ENCODE measurements around the gene PXMP4. TPM values are rescaled to one million over a fixed set of nuclear protein-coding genes. Genes with fewer than 3 reads are reported as not detected.
"Not testable (repeated sequence)": the region's sequence is repeated elsewhere in the genome, so short reads cannot be mapped to it uniquely, and the experiment has no call there.

Gene PXMP4, protein sequence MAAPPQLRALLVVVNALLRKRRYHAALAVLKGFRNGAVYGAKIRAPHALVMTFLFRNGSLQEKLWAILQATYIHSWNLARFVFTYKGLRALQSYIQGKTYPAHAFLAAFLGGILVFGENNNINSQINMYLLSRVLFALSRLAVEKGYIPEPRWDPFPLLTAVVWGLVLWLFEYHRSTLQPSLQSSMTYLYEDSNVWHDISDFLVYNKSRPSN
- total RNA-seq, result 7.4 TPM in 2 replicates

DNA sequence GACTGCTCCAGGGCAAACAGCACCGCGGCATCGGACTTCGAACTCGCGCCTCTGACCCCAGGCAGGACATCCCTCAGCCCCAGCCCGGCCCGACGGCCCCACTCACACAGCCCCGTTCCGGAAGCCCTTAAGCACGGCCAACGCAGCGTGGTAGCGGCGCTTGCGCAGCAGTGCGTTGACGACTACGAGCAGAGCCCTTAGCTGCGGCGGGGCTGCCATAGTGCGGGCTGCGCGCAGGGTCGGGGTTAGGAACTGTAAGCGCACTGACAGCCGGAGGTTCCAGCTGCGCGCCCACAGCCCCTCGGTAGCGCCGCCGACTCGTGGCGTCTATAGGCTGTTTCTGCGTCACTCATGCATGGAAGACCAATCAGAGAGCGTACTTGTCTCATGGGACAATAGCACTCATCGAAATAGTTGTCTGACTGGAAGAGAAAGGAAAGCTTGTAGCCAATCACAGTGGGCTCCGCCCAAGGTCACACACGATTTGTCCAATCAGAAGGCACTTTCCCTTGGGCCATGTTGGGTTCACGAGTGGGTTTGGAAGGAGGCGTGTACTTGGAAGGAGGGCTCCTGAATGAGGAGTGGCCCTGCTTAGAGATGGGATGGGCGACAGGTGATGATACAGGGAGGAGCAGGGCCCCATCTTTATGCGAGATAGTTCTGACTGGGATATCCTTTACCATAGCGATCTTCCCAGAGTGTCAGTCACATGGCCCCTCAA lies at the start of gene PXMP4:
TSS of gene PXMP4 (minus strand) at position 322 of the 721 bp plus-strand sequence. CDS start at position 219, 103 bp downstream.
- H3K9me3 Mint-ChIP-seq, result peaks cover 3% of the 10 kb centered on the region
- peaks cover 14% of the 10 kb centered on the region for H3K4me1 Mint-ChIP-seq (ENCODE audit: low read depth)
- no peaks in the 10 kb centered on the region for H3K27me3 Mint-ChIP-seq (ENCODE audit: low read depth)

DNA sequence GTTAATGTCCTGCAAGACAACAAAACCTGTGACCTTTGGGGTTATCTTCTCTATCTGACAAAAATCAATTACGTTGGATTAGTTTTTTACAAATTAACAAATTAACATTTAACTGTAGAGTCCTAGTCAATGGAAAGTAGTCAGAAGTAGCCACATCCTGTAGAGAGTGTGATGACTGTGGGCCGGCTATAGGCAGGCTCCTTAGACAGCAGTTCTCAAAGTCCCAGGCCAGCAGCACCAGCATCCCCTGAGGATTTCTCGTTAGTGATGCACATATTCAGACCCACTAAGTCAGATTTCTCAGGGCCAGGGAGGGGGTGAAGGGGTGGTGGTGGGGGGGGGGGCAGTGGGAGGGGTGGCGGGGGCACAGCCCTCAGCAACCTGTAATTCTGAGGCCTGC lies 48.9 kb upstream of the PXMP4 start:
- no peaks in the 10 kb centered on the region for H3K27me3 Mint-ChIP-seq (ENCODE audit: low read depth)
- H3K4me3 Mint-ChIP-seq (ENCODE audit: low read depth), result no peak overlapping the region
- H3K36me3 Mint-ChIP-seq (ENCODE audit: low read depth), result peaks cover 23% of the 10 kb centered on the region
- H3K4me1 Mint-ChIP-seq (ENCODE audit: low read depth), result peaks cover 15% of the 10 kb centered on the region
- no peak overlapping the region for H3K27ac Mint-ChIP-seq
- intact Hi-C loops (cut with micrococcal nuclease), result no loop called here
- H3K9me3 Mint-ChIP-seq, result no peaks in the 10 kb centered on the region
- no peak for DNase-seq (ENCODE audit: low spot score)

More for the DNA sequence above, at the start of gene PXMP4:
- peaks cover 4% of the 10 kb centered on the region for H3K36me3 Mint-ChIP-seq (ENCODE audit: low read depth)
- H3K4me3 Mint-ChIP-seq (ENCODE audit: low read depth), result peak within 1 kb of the TSS; percentile 82
- DNase-seq (ENCODE audit: low spot score), result peak; percentile 91
- peak within 1 kb of the TSS; percentile 92 for H3K27ac Mint-ChIP-seq
- intact Hi-C loops (cut with micrococcal nuclease), result loop anchor here (1.0 kb wide), 2 partner anchors 12 to 30 kb away; no protein-coding TSS in a partner anchor

DNA sequence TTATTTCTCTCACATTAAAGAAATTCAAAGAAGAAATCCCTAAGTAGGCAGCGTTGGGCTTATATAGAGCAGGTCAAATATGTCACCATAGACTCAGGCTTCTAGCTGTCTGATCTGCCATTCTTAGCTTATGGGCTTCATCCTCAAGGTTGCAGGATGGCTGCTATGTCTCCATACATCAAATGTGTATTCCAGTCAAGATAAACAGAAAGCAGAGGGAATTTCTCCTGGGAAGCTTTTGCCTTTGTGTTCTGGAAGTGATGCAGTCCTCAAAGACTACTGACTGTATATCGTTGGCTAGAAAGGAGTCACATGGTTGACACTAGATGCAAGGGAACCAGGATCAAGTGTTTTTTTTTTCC lies 47.6 kb upstream of the PXMP4 start:
- DNase-seq (ENCODE audit: low spot score), result no peak
- no peaks in the 10 kb centered on the region for H3K9me3 Mint-ChIP-seq

DNA sequence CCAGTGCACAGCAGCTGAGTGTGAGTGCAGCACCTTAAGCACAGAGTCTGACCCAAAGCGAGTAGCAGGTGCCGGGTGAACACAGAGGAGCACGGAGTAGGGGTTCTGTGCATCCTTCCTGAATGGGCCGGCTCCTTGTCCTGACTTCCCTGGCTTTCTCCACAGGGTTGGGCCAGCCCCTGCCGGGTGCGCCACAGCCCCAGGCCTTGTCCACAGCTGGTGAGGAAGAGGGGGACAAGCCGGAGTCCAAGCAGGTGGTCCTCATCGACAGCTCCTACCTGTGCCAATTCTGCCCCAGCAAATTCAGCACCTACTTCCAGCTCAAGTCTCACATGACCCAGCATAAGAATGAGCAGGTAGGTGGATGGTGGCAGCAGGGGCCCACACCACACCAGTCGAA lies 46.6 kb upstream of the PXMP4 start:
- H3K9me3 Mint-ChIP-seq, result no peaks in the 10 kb centered on the region
- intact Hi-C loops (cut with micrococcal nuclease), result no loop called here
- DNase-seq (ENCODE audit: low spot score), result no peak
- no peaks in the 10 kb centered on the region for H3K27me3 Mint-ChIP-seq (ENCODE audit: low read depth)
- H3K4me1 Mint-ChIP-seq (ENCODE audit: low read depth), result peaks cover 6% of the 10 kb centered on the region
- H3K4me3 Mint-ChIP-seq (ENCODE audit: low read depth), result no peak overlapping the region
- no peak overlapping the region for H3K27ac Mint-ChIP-seq
- H3K36me3 Mint-ChIP-seq (ENCODE audit: low read depth), result peaks cover 16% of the 10 kb centered on the region

More for the DNA sequence above, 47.6 kb upstream of the PXMP4 start:
- Mint-ChIP-seq H3K27me3 (ENCODE audit: low read depth) (no peaks in the 10 kb centered on the region), H3K27ac (no peak overlapping the region), H3K4me3 (ENCODE audit: low read depth) (no peak overlapping the region), H3K4me1 (ENCODE audit: low read depth) (peaks cover 11% of the 10 kb centered on the region), H3K36me3 (ENCODE audit: low read depth) (peaks cover 21% of the 10 kb centered on the region)
- intact Hi-C loops (cut with micrococcal nuclease), result no loop called here

DNA sequence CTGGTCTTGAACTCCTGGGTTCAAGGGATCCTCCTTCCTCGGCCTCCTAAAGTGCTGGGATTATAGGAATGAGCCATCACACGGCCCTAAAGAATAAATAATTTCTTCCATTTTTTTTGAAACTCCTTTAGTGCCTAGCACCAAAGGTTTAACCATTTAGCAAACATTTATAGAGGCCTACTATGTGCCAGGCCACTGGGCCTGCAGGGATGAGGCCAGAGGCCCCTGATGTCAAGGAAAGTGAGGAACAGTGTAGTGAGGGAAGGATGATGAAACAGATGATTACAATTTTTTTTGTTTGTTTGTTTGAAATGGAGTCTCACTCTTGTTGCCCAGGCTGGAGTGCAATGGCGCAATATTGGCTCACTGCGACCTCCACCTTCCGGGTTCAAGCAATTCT lies 45.5 kb upstream of the PXMP4 start:
- Mint-ChIP-seq H3K9me3 (no peaks in the 10 kb centered on the region), H3K27ac (no peak overlapping the region), H3K36me3 (ENCODE audit: low read depth) (peaks cover 16% of the 10 kb centered on the region), H3K27me3 (ENCODE audit: low read depth) (no peaks in the 10 kb centered on the region), H3K4me3 (ENCODE audit: low read depth) (no peak overlapping the region), H3K4me1 (ENCODE audit: low read depth) (peaks cover 6% of the 10 kb centered on the region)
- no peak for DNase-seq (ENCODE audit: low spot score)
- intact Hi-C loops (cut with micrococcal nuclease), result no loop called here

DNA sequence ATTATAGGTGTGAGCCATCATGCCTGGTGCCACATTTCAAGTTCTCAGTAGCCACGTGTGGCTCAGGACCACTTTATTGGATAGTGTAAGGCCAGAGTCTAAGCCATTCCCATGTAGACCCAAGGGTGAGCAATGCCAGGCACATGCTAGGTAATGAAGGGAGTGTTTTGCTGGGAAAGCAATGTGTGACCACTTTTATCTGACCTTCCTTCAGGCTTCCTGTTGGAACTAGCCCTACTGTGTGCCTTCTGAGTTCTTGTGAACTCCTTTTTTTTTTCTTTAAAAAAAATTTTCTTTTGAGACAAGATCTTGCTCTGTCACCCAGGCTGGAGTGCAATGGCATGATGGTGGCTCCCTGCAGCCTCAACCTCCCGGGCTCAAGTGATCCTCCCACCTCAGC lies 45.0 kb upstream of the PXMP4 start:
- H3K4me1 Mint-ChIP-seq (ENCODE audit: low read depth), result peaks cover 6% of the 10 kb centered on the region
- intact Hi-C loops (cut with micrococcal nuclease), result no loop called here
- no peaks in the 10 kb centered on the region for H3K9me3 Mint-ChIP-seq
- no peak overlapping the region for H3K4me3 Mint-ChIP-seq (ENCODE audit: low read depth)
- H3K27me3 Mint-ChIP-seq (ENCODE audit: low read depth), result no peaks in the 10 kb centered on the region
- H3K27ac Mint-ChIP-seq, result no peak overlapping the region
- DNase-seq (ENCODE audit: low spot score), result no peak
- H3K36me3 Mint-ChIP-seq (ENCODE audit: low read depth), result peaks cover 16% of the 10 kb centered on the region

DNA sequence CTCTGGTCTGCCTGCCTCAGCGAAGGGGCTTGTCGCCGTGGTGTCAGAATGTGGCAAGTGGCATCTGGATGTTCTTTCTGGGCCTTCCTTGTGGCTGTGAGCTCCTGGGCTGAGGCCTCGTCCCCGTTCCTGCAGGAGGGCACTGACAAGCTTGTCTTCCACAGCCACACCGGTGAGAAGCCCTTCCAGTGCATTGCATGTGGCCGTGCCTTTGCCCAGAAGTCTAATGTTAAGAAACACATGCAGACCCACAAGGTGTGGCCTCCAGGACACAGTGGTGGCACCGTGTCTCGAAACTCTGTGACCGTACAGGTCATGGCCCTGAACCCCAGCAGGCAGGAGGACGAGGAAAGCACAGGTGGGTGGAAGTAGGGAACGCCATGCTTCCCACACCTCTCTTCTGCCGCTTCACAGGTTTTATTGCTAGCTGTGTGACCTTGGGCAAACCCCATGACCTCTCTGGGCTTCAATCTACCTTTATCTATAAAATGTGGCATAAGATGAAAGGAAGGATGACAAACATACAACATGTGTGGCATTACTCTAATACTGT lies 41.7 kb upstream of the PXMP4 start:
- intact Hi-C loops (cut with micrococcal nuclease), result no loop called here
- Mint-ChIP-seq H3K4me3 (ENCODE audit: low read depth) (no peak overlapping the region), H3K9me3 (peaks cover 5% of the 10 kb centered on the region), H3K36me3 (ENCODE audit: low read depth) (peaks cover 19% of the 10 kb centered on the region), H3K4me1 (ENCODE audit: low read depth) (no peaks in the 10 kb centered on the region), H3K27ac (no peak overlapping the region), H3K27me3 (ENCODE audit: low read depth) (no peaks in the 10 kb centered on the region)
- DNase-seq (ENCODE audit: low spot score), result no peak

DNA sequence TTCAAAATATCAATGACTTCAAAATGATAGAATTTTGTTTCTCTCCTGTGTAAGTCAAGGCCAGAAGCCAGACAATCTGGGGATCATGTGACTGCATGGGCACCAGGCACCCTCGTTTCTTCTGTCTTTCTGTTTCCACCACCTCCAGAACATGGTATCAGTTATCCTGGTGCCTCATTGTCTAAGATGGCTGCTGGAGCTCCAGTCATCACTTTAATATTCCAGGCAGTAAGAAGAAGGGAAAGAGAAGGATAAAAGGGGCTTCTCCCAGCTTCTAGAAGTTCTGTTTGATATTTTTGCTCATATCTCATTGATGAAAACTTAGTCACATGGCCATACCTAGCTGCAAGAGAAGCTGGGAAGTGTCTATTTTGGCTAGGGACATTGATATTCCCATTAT lies 37.3 kb upstream of the PXMP4 start:
- H3K4me1 Mint-ChIP-seq (ENCODE audit: low read depth), result no peaks in the 10 kb centered on the region
- no peak overlapping the region for H3K4me3 Mint-ChIP-seq (ENCODE audit: low read depth)
- intact Hi-C loops (cut with micrococcal nuclease), result no loop called here
- DNase-seq (ENCODE audit: low spot score), result no peak
- H3K9me3 Mint-ChIP-seq, result peaks cover 5% of the 10 kb centered on the region
- no peaks in the 10 kb centered on the region for H3K27me3 Mint-ChIP-seq (ENCODE audit: low read depth)
- no peak overlapping the region for H3K27ac Mint-ChIP-seq
- H3K36me3 Mint-ChIP-seq (ENCODE audit: low read depth), result peaks cover 27% of the 10 kb centered on the region

DNA sequence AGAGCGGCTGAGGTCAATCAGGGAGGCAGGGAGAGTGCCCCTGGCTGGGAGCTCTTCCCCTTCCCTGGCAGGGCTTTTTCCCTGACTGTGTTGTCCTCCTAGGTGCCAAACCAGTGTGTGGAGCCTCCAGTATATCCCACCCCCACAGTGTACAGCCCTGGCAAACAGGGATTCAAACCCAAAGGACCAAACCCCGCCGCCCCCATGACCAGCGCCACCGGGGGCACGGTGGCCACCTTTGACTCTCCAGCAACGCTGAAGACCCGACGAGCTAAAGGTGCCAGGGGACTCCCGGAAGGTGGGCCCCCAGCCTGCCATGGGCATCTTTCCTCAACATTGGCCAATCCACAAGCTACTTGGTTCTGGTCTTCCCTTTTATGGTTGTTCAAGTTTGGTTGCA lies 36.9 kb upstream of the PXMP4 start:
- DNase-seq (ENCODE audit: low spot score), result no peak
- intact Hi-C loops (cut with micrococcal nuclease), result no loop called here
- Mint-ChIP-seq H3K4me1 (ENCODE audit: low read depth) (no peaks in the 10 kb centered on the region), H3K4me3 (ENCODE audit: low read depth) (no peak overlapping the region), H3K27ac (no peak overlapping the region), H3K9me3 (peaks cover 5% of the 10 kb centered on the region), H3K36me3 (ENCODE audit: low read depth) (peaks cover 25% of the 10 kb centered on the region), H3K27me3 (ENCODE audit: low read depth) (no peaks in the 10 kb centered on the region)

DNA sequence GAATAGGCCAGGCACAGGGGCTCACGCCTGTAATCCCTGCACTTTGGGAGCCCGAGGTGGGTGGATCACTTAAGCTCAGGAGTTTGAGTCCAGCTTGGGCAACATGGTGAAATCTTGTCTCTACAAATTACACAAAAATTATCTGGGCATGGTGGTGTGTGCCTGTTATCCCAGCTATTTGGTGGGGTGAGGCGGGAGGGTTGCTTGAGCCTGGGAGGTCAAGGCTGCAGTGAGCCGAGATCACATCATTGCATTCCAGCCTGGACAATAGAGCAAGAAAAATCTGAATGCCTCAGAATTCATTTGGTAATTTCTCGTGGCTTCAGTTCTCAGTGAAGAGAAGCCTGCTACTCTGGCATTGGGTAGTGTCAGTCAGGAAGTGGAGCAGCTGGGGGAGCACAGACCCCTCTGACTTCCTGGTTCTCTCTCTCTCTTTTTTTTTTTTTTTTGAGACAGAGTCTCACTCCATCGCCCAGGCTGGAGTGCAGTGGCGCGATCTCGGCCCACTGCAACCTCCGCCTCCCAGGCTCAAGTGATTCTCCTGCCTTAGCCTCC lies 35.9 kb upstream of the PXMP4 start:
- H3K27ac Mint-ChIP-seq; DNase-seq (ENCODE audit: low spot score); H3K9me3 Mint-ChIP-seq; H3K4me3 Mint-ChIP-seq (ENCODE audit: low read depth); H3K4me1 Mint-ChIP-seq (ENCODE audit: low read depth); H3K27me3 Mint-ChIP-seq (ENCODE audit: low read depth); intact Hi-C loops (cut with micrococcal nuclease): not testable (repeated sequence)
- H3K36me3 Mint-ChIP-seq (ENCODE audit: low read depth), result peaks cover 26% of the 10 kb centered on the region

DNA sequence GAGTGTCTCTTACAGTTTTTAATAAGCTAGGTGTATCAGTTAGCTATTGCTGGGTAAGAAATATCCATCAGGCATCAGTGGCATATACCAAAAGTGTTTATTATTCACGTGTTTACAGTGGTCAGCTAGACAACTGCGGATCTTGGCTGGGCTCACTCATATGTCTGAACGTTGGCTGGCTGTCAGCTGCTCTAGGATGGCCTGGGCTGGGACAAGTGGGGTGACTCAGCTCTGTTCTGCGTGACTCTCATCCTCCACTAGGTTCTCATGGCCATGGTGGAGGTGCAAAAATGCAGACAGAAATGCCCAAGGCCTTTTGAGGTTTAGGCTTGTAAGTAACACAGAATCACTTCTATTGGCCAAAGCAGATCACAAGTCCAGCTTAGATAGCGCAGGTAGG lies 33.7 kb upstream of the PXMP4 start:
- intact Hi-C loops (cut with micrococcal nuclease), result no loop called here
- H3K27me3 Mint-ChIP-seq (ENCODE audit: low read depth), result no peaks in the 10 kb centered on the region
- H3K27ac Mint-ChIP-seq, result no peak overlapping the region
- peaks cover 5% of the 10 kb centered on the region for H3K9me3 Mint-ChIP-seq
- no peaks in the 10 kb centered on the region for H3K4me1 Mint-ChIP-seq (ENCODE audit: low read depth)
- DNase-seq (ENCODE audit: low spot score), result no peak
- H3K36me3 Mint-ChIP-seq (ENCODE audit: low read depth), result peaks cover 32% of the 10 kb centered on the region
- H3K4me3 Mint-ChIP-seq (ENCODE audit: low read depth), result no peak overlapping the region

DNA sequence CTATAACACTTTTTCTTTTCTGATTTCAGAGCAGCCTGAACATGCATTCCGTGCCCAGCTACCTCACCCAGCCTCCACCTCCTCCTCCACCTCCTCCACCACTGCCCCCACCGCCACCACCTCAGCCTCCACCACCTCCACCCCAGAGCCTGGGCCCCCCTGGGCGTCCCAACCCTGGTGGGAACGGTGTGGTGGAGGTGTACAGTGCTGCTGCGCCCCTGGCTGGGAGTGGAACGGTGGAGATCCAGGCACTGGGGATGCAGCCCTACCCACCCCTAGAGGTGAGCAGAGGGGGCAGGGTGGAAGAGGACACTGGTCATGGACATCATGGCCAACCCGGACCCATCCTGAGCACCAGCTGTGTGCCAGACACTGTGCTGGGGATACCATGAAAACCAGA lies 33.0 kb upstream of the PXMP4 start:
- no peaks in the 10 kb centered on the region for H3K27me3 Mint-ChIP-seq (ENCODE audit: low read depth)
- intact Hi-C loops (cut with micrococcal nuclease), result no loop called here
- H3K4me3 Mint-ChIP-seq (ENCODE audit: low read depth), result no peak overlapping the region
- H3K4me1 Mint-ChIP-seq (ENCODE audit: low read depth), result no peaks in the 10 kb centered on the region
- peaks cover 34% of the 10 kb centered on the region for H3K36me3 Mint-ChIP-seq (ENCODE audit: low read depth)
- DNase-seq (ENCODE audit: low spot score), result no peak
- peaks cover 5% of the 10 kb centered on the region for H3K9me3 Mint-ChIP-seq
- H3K27ac Mint-ChIP-seq, result no peak overlapping the region

DNA sequence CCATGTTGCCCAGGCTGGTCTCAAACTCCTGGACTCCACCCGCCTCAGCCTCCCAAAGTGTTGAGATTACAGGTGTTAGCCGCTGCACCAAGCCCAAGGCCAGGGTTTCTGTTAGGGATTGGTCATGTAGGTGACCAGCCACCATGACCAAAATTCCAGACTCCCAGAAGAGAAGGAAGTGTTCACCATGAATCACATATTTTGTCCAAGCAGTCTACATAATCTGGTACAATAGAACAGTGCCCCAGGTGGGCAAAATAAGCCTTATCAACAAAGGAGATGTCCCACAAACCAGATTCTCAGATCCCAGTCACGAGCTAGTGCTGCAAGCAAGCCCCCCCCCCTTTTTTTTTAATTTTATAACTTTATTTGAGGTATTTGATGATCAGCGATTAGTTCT lies 31.7 kb upstream of the PXMP4 start:
- Mint-ChIP-seq H3K9me3 (no peaks in the 10 kb centered on the region), H3K4me3 (ENCODE audit: low read depth) (no peak overlapping the region), H3K36me3 (ENCODE audit: low read depth) (peaks cover 23% of the 10 kb centered on the region), H3K27ac (no peak overlapping the region), H3K27me3 (ENCODE audit: low read depth) (no peaks in the 10 kb centered on the region), H3K4me1 (ENCODE audit: low read depth) (no peaks in the 10 kb centered on the region)
- intact Hi-C loops (cut with micrococcal nuclease), result no loop called here
- no peak for DNase-seq (ENCODE audit: low spot score)
